Pancreas (tissue), 10 donors: ENCODE data around the gene UBL5. TPM values are rescaled to one million over a fixed set of nuclear protein-coding genes. Genes with fewer than 3 reads are reported as not detected.

Source experiments
- ATAC-seq, 4 donors: fragments of 200-7000 bp; cut with Tn5 transposase; one replicate each; pipeline versions ENCODE4 v1.8.0 to v1.9.1; 2020; ENCODE audit warnings: mild to moderate bottlenecking in 4 of 4, moderate library complexity in 4 of 4
- DNase-seq, 6 donors: peaks; one replicate each; pipeline ENCODE4 v3.0.0-alpha.2; 2020
- FAIRE-seq: peaks from 2 replicates; lab custom pipeline; 2012; peaks lifted over from hg19 to GRCh38; lab: Jason Lieb, UNC
- H3K27ac ChIP-seq, 4 donors: fragments of 200-600 bp; sonication (generic); 1 replicate in 3 of 4; 2 replicates in 1 of 4; pipeline versions ENCODE4 v1.5.0 to v1.8.0; 2020
- H3K27me3 ChIP-seq, 4 donors: fragments of 200-600 bp; one replicate each; pipeline ENCODE4 v1.8.0; 2021
- H3K36me3 ChIP-seq, 3 donors: fragments of 200-600 bp; sonication (generic) in 1 of 3; one replicate each; pipeline versions ENCODE4 v1.5.0 to v1.8.0; 2020 to 2021
- H3K4me1 ChIP-seq, 3 donors: fragments of 200-600 bp; one replicate each; pipeline ENCODE4 v1.8.0; 2021
- H3K4me3 ChIP-seq, 4 donors: fragments of 200-600 bp; sonication (generic) in 2 of 4; one replicate each; pipeline versions ENCODE4 v1.5.0 to v1.8.0; 2020 to 2021
- H3K9me3 ChIP-seq, 4 donors: fragments of 200-600 bp; one replicate each; pipeline ENCODE4 v1.8.0; 2021
- CTCF ChIP-seq, 4 donors: fragments of 200-600 bp; sonication (generic) in 3 of 4; IDR thresholded peaks; one replicate each; pipeline versions ENCODE4 v1.5.0 to v1.8.0; 2021; ENCODE audit warnings: antibody characterized with exemption in 4 of 4
- WGBS, 2 donors: extraction: QIAGEN DNeasy Blood & Tissue Kit; methylation state at CpG; one replicate each; pipeline ENCODE4 v1.1.7; 2013; 5-methylcytosine and 5-hydroxymethylcytosine counted together
- intact Hi-C, 3 donors: fragments of 100-400 bp; cut with DNase I; formaldehyde crosslinking; loops; one replicate each; pipeline versions ENCODE4 v1.11.1 to v1.14.2; 2022
- polyA plus RNA-seq, 2 donors: library from polyadenylated mRNA; stranded (reverse); fragments of 200-250 nt; gene quantifications; one replicate each; pipeline ENCODE4 v1.2.3, GENCODE V29; 2013
- total RNA-seq, 6 donors: library from RNA; stranded (reverse); fragmentation: NEBNext Ultra II Directional in 4 of 6; extraction: Animal tissue kit (Norgen Biotek cat#: 25700) in 4 of 6; gene quantifications; one replicate each; pipeline versions ENCODE4 v1.2.1 to v1.2.4, GENCODE V29; 2021 to 2023
- donor health status: healthy with polysubstance abuse.
- donor health status: DM: no; HTN: no; CAD: no; lungs with moderate emphysema.
- donor health status: DM: no; HTN: no; CAD: no.
- donor health status: control.
- donor health status: control.
- donor health status: Bipolar disorder and iron deficiency.
- donor health status: DM: yes; HTN: yes; CAD: no.
- donor health status: DM: no; HTN: no; CAD: no.
- donor health status: DM: no; HTN: no; CAD: no.
- donor health status: DM: yes; HTN: yes; CAD: no.

The UBL5 gene
- total and polyA plus RNA-seq, 8 donors: 57.5 to 440 (median 102) TPM

GRCh38 chr19:9797871-9798270 is 29.8 kb upstream of the UBL5 start:
- no peak overlapping the region for H3K27ac ChIP-seq
- WGBS, 2 donors: 72 to 89% methylated on average over 5 of the region's 5 CpGs
- ATAC-seq: no peak
- no peak for DNase-seq
- intact Hi-C loops: loop anchor here in 2 of 3 donors (5.0 to 10.0 kb wide), 2 partner anchors 171 to 593 kb away; no protein-coding TSS in a partner anchor
- no peaks in the 10 kb centered on the region for H3K27me3 ChIP-seq
- no peak overlapping the region for H3K4me3 ChIP-seq
- no peak for FAIRE-seq
- H3K4me1 ChIP-seq: peaks cover 0 to 6% (median 0%) of the 10 kb centered on the region in 3 donors
- no peak for TF ChIP-seq CTCF (IDR thresholded peaks at IDR 0.05)
- no peaks in the 10 kb centered on the region for H3K9me3 ChIP-seq
- no peaks in the 10 kb centered on the region for H3K36me3 ChIP-seq

- FAIRE-seq: no peak
- H3K27ac ChIP-seq: no peak overlapping the region
- no peak overlapping the region for H3K4me3 ChIP-seq
- H3K36me3 ChIP-seq: no peaks in the 10 kb centered on the region
- H3K9me3 ChIP-seq: no peaks in the 10 kb centered on the region
- no peak for DNase-seq
- TF ChIP-seq CTCF (IDR thresholded peaks at IDR 0.05): no peak
- no peak for ATAC-seq
- peaks cover 0 to 6% (median 0%) of the 10 kb centered on the region in 3 donors for H3K4me1 ChIP-seq
- intact Hi-C loops: loop anchor here in 2 of 3 donors (5.0 to 10.0 kb wide), 2 partner anchors 172 to 594 kb away; no protein-coding TSS in a partner anchor
- H3K27me3 ChIP-seq: no peaks in the 10 kb centered on the region
Observed at GRCh38 chr19:9799162-9799561, 28.6 kb upstream of the UBL5 start.

GRCh38 chr19:9801976-9802375 is 25.7 kb upstream of the UBL5 start:
- FAIRE-seq: no peak
- WGBS, 2 donors: 88 to 92% methylated on average over 10 of the region's 10 CpGs
- no peaks in the 10 kb centered on the region for H3K4me1 ChIP-seq

GRCh38 chr19:9806803-9807202 is 20.9 kb upstream of the UBL5 start:
- H3K4me1 ChIP-seq: no peaks in the 10 kb centered on the region
- H3K9me3 ChIP-seq: no peaks in the 10 kb centered on the region
- 91 to 92% methylated on average over 3 of the region's 3 CpGs for whole genome bisulfite sequencing, 2 donors
- ATAC-seq (no peak), DNase-seq (no peak), FAIRE-seq (no peak)
- no peak for TF ChIP-seq CTCF (IDR thresholded peaks at IDR 0.05)
- H3K27me3 ChIP-seq: no peaks in the 10 kb centered on the region
- intact Hi-C loops: no loop called here
- H3K4me3 ChIP-seq: no peak overlapping the region
- H3K27ac ChIP-seq: no peak overlapping the region
- peaks cover 0 to 25% (median 10%) of the 10 kb centered on the region in 3 donors for H3K36me3 ChIP-seq

More at GRCh38 chr19:9801976-9802375, 25.7 kb upstream of the UBL5 start:
- no peak for TF ChIP-seq CTCF (IDR thresholded peaks at IDR 0.05)
- no peaks in the 10 kb centered on the region for H3K27me3 ChIP-seq
- no peak overlapping the region for H3K27ac ChIP-seq
- no peaks in the 10 kb centered on the region for H3K36me3 ChIP-seq
- intact Hi-C loops: no loop called here
- H3K9me3 ChIP-seq: no peaks in the 10 kb centered on the region
- no peak overlapping the region for H3K4me3 ChIP-seq
- ATAC-seq (no peak), DNase-seq (no peak)
